SK-N-MC (cell line): ENCODE measurements around the gene ZSWIM4.

ENCODE experiments used
- EZH2 ChIP-seq: fragments of 200-600 bp; sonication (generic); IDR thresholded peaks from one replicate; pipeline ENCODE4 v1.6.1; 2017; ENCODE audit warnings: antibody characterized with exemption
- POLR2AphosphoS5 ChIP-seq: IDR thresholded peaks from 2 replicates; pipeline ENCODE4 v1.6.1; 2012; ENCODE audit warnings: mild to moderate bottlenecking, low read depth, low read length, borderline replicate concordance

DNA sequence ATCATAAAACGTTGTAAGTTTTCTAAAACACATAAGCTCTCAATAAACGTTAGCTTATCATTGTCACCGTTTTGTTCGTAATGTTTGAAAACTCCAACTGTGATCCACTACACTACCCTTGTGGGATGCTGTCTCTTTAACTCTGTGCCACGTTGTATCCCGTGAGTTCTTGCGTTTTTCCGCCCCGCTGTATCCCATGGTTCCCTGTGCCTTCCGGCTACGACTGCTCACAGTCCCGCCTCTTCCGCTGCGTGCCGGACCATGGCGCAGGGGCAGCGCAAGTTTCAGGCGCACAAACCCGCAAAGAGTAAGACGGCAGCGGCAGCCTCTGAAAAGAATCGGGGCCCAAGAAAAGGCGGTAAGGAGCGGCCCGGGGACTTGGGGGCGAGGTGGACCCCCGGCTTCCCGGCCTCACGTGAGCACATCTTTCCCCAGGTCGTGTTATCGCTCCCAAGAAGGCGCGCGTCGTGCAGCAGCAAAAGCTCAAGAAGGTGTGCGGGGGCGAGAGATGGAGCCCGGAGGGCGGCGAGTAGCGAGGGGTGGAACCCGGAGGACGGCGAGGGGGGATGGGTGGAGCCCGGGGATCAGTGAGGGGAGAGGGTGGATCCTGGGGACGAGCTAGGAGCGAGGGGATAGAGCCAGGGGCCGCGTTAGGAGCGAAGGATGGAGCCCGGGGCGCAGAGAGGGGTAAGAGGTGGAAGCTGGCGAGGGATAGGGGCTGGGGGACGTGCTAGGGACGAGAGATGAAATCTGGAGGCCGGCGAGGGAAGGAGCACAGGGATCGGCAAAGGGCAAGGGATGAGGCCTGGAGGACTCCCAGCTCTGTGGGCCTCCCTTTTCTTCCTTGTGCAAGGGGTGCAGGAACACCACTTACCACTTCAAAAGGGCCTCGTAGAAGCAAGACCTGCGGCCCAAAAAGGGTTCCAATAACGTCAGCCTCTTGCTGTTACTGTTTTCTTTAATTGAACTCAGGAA, 20.7 kb upstream of the ZSWIM4 start, which contains the start of gene C19orf53:
- TF ChIP-seq EZH2 (no peak), POLR2AphosphoS5 (peak; percentile 98)
